AG04450 (cell line): ENCODE results near the gene MSI1. TPM values are rescaled to one million over a fixed set of nuclear protein-coding genes. Genes with fewer than 3 reads are reported as not detected.

Experiments used
- CTCF ChIA-PET: fragments of 300-600, 350-600 bp; formaldehyde crosslinking; extraction: SDS; loops from one replicate; lab custom pipeline; 2022; ENCODE audit warnings: antibody characterized with exemption, inconsistent platforms; lab: Charles Lee
- POLR2A ChIA-PET: fragments of 350-600 bp; formaldehyde crosslinking; extraction: SDS; loops from one replicate; lab custom pipeline; 2021; ENCODE audit warnings: antibody characterized with exemption, inconsistent platforms; lab: Yijun Ruan, JAX
- DNase-seq: peaks from one replicate; pipeline ENCODE4 v3.0.0-alpha.2; 2011; ENCODE audit warnings: low read depth, low spot score
- H3K27ac ChIP-seq: one replicate; pipeline ENCODE4 v1.5.1; 2012; ENCODE audit warnings: low read depth, low read length, control low read depth
- H3K27me3 ChIP-seq: one replicate; pipeline ENCODE4 v1.6.0; 2012; ENCODE audit warnings: low read length; ENCODE audit not compliant: control insufficient read depth, insufficient read depth
- H3K4me3 ChIP-seq: 2 replicates; pipeline ENCODE4 v1.5.1; 2011; ENCODE audit warnings: mild to moderate bottlenecking, low read depth, low read length, control low read depth
- H3K9me3 ChIP-seq: 2 replicates; pipeline ENCODE4 v1.5.1; 2012; ENCODE audit warnings: low read length; ENCODE audit not compliant: control insufficient read depth, insufficient read depth
- polyA plus RNA-seq: library from polyadenylated mRNA; depleted of rRNA; stranded (reverse); fragments of >200 nt; gene quantifications from 2 replicates; pipeline ENCODE4 v1.2.3, GENCODE V29; 2011; rRNA removed
- small RNA-seq: library from RNA; depleted of rRNA; stranded (forward); fragments of <200 nt; gene quantifications from one replicate; pipeline ENCODE3, GENCODE V24; 2012; ENCODE audit warnings: low read depth; ENCODE audit not compliant: insufficient read length
- TF ChIP-seq, protein P1 (sequence below): IDR thresholded peaks from 2 replicates; pipeline ENCODE4 v1.5.1; 2011; ENCODE audit warnings: low read depth, low read length, control low read depth, inconsistent platforms

The MSI1 gene
- polyA plus RNA-seq, 1 experiment: not detected

- POLR2A ChIA-PET: interaction anchor here (1.2 to 4.9 kb wide), 13 partner anchors 9 to 237 kb away, joined by 3 to 245 read pairs (median 14); partner anchors contain the start of genes COQ5, PXN, RAB35 and RPLP0
Measured at GRCh38 chr12:120292411-120292660, 76.6 kb downstream of the MSI1 start.

More at GRCh38 chr12:120292411-120292660, 76.6 kb downstream of the MSI1 start:
- Histone ChIP-seq H3K27ac (peak overlapping the region; percentile 100), H3K27me3 (no peaks in the 10 kb centered on the region), H3K4me3 (peak overlapping the region; percentile 62), H3K9me3 (no peaks in the 10 kb centered on the region)
- TF ChIP-seq, protein P1, sequence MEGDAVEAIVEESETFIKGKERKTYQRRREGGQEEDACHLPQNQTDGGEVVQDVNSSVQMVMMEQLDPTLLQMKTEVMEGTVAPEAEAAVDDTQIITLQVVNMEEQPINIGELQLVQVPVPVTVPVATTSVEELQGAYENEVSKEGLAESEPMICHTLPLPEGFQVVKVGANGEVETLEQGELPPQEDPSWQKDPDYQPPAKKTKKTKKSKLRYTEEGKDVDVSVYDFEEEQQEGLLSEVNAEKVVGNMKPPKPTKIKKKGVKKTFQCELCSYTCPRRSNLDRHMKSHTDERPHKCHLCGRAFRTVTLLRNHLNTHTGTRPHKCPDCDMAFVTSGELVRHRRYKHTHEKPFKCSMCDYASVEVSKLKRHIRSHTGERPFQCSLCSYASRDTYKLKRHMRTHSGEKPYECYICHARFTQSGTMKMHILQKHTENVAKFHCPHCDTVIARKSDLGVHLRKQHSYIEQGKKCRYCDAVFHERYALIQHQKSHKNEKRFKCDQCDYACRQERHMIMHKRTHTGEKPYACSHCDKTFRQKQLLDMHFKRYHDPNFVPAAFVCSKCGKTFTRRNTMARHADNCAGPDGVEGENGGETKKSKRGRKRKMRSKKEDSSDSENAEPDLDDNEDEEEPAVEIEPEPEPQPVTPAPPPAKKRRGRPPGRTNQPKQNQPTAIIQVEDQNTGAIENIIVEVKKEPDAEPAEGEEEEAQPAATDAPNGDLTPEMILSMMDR: no peak
- DNase-seq: no peak
- CTCF ChIA-PET: interaction anchor here (2.9 to 4.8 kb wide), 2 partner anchors 10 to 64 kb away, joined by 49 to 68 read pairs; partner anchors contain the start of gene SIRT4

Small RNA genes lying within 50 kb of the gene (small RNA-seq; reads per million reads assigned to genes)
- gene RNU4-1 (9.1 reads per million, percentile 69 among the genes with 10 or more reads in this experiment), gene RNU4-2 (425 reads per million, percentile 93 among the genes with 10 or more reads in this experiment), gene RNU6-1088P (not detected)

Other genes with a start within 250 kb of the MSI1 start
- gene GCN1, start 174.4 kb downstream of the MSI1 start, polyA plus RNA-seq: 44.5 and 50.4 TPM in 2 replicates
- gene RPLP0, start 168.1 kb downstream of the MSI1 start, polyA plus RNA-seq: 4,854 and 5,695 TPM in 2 replicates
- gene PXN, start 103.4 kb downstream of the MSI1 start, polyA plus RNA-seq: 35.0 and 48.1 TPM in 2 replicates
- under 0.01 TPM in 2 replicates for gene RNU4-2, start 77.3 kb downstream of the MSI1 start, polyA plus RNA-seq
- gene RNU4-1, start 75.9 kb downstream of the MSI1 start, polyA plus RNA-seq: under 0.01 TPM in 1 of 2 replicates, not detected in the other
- 1.4 and 1.9 TPM in 2 replicates for gene SIRT4, start 66.8 kb downstream of the MSI1 start, polyA plus RNA-seq
- gene PLA2G1B, start 41.4 kb downstream of the MSI1 start, polyA plus RNA-seq: 0.20 and 0.41 TPM in 2 replicates
- gene COX6A1, start 68.9 kb upstream of the MSI1 start, polyA plus RNA-seq: 414 and 536 TPM in 2 replicates
- gene TRIAP1, start 77.2 kb upstream of the MSI1 start, polyA plus RNA-seq: 56.2 and 70.7 TPM in 2 replicates
- gene GATC, start 77.3 kb upstream of the MSI1 start, polyA plus RNA-seq: 20.6 and 25.9 TPM in 2 replicates
- gene SRSF9, start 100.6 kb upstream of the MSI1 start, polyA plus RNA-seq: 127 and 154 TPM in 2 replicates
- gene DYNLL1, start 126.9 kb upstream of the MSI1 start, polyA plus RNA-seq: 649 and 720 TPM in 2 replicates
- 36.2 and 47.1 TPM in 2 replicates for gene COQ5, start 160.0 kb upstream of the MSI1 start, polyA plus RNA-seq
- 101 and 105 TPM in 2 replicates for gene RNF10, start 165.2 kb upstream of the MSI1 start, polyA plus RNA-seq
- 49.8 and 54.0 TPM in 2 replicates for gene POP5, start 212.2 kb upstream of the MSI1 start, polyA plus RNA-seq